Right lobe of liver (tissue), 6 donors: ENCODE measurements around the gene DGLUCY. TPM values are rescaled to one million over a fixed set of nuclear protein-coding genes. Genes with fewer than 3 reads are reported as not detected.
"Not testable (repeated sequence)": the region's sequence is repeated elsewhere in the genome, so short reads cannot be mapped to it uniquely, and the experiment has no call there.

Source experiments
- ATAC-seq, 4 donors: fragments of 200-7000 bp; cut with Tn5 transposase; one replicate each; pipeline ENCODE4 v1.9.1; 2020; ENCODE audit warnings: mild to moderate bottlenecking in 4 of 4, moderate library complexity in 4 of 4
- DNase-seq, 3 donors: peaks; one replicate each; pipeline ENCODE4 v3.0.0-alpha.2; 2020
- H3K27ac ChIP-seq, 3 donors: fragments of 200-600 bp; one replicate each; pipeline ENCODE4 v1.8.0; 2022
- H3K27me3 ChIP-seq, 2 donors: fragments of 200-600 bp; one replicate each; pipeline ENCODE4 v1.8.0; 2022
- H3K36me3 ChIP-seq, 4 donors: fragments of 200-600 bp; sonication (generic) in 1 of 4; one replicate each; pipeline versions ENCODE4 v1.5.1 to v1.8.0; 2017 to 2022; ENCODE audit warnings: control low read depth in 1 of 4
- H3K4me1 ChIP-seq, 4 donors: fragments of 200-600 bp; sonication (generic) in 1 of 4; one replicate each; pipeline versions ENCODE4 v1.5.1 to v1.8.0; 2017 to 2022; ENCODE audit warnings: control low read depth in 1 of 4
- H3K4me3 ChIP-seq, 3 donors: fragments of 200-600 bp; one replicate each; pipeline ENCODE4 v1.8.0; 2022
- H3K9me3 ChIP-seq, 4 donors: fragments of 200-600 bp; sonication (generic) in 1 of 4; one replicate each; pipeline versions ENCODE4 v1.5.1 to v1.8.0; 2017 to 2022; ENCODE audit warnings: control low read depth in 1 of 4
- CTCF ChIP-seq, 4 donors: fragments of 200-600 bp in 3 of 4; fragments of 450-650 bp in 1 of 4; IDR thresholded peaks; one replicate each; pipeline versions ENCODE4 v1.5.1 to v1.8.0; 2016 to 2022; ENCODE audit warnings: antibody characterized with exemption in 4 of 4, mild to moderate bottlenecking in 2 of 4
- POLR2A ChIP-seq: fragments of 450-650 bp; IDR thresholded peaks from one replicate; pipeline ENCODE4 v1.6.1; 2017; ENCODE audit warnings: antibody characterized with exemption, mild to moderate bottlenecking
- WGBS: methylation state at CpG from one replicate; pipeline ENCODE4 v1.1.6; 2018; ENCODE audit warnings: low coverage, low lambda C conversion rate; ENCODE audit not compliant: insufficient coverage; ENCODE audit errors: missing lambda C conversion rate; 5-methylcytosine and 5-hydroxymethylcytosine counted together
- intact Hi-C, 2 donors: fragments of 100-400 bp; cut with DNase I; formaldehyde crosslinking; loops; one replicate each; pipeline versions ENCODE4 v1.11.2 to v1.14.1; 2022
- total RNA-seq, 6 experiments: library from RNA; depleted of rRNA in 2 of 6; stranded (reverse); fragments of >200 nt in 2 of 6; fragmentation: NEBNext Ultra II Directional in 3 of 6; extraction: Animal tissue kit (Norgen Biotek cat#: 25700) in 3 of 6; gene quantifications; one replicate each; pipeline versions ENCODE4 v1.1.0 to v1.2.4, GENCODE V29; 2016 to 2023
- donor health status: DM: no; HTN: yes; CAD: no.
- donor health status: DM: no; HTN: no; CAD: no.
- donor health status: DM: no; HTN: no; CAD: no.
- donor health status: DM: no; HTN: yes; CAD: no.
- donor health status: DM: no; HTN: yes; CAD: no.

Gene DGLUCY
- total RNA-seq, 6 experiments from 2014 or later, result 26.7 to 55.6 (median 39.8) TPM

- H3K36me3 ChIP-seq, result peaks cover 0 to 17% (median 5%) of the 10 kb centered on the region in 4 donors
- ATAC-seq (peak in 1 of 4 donors; percentile 17), DNase-seq (no peak)
- H3K4me3 ChIP-seq, result no peak overlapping the region
- intact Hi-C loops, result no loop called here
- no peak for TF ChIP-seq POLR2A
- no peak for TF ChIP-seq CTCF (IDR thresholded peaks at IDR 0.05)
- H3K27ac ChIP-seq, result no peak overlapping the region
- H3K4me1 ChIP-seq, result no peaks in the 10 kb centered on the region
- H3K9me3 ChIP-seq, result no peaks in the 10 kb centered on the region
- WGBS, result 100% methylated on average over 1 of the region's 1 CpG
- no peaks in the 10 kb centered on the region for H3K27me3 ChIP-seq
These were observed 109.3 kb downstream of the DGLUCY start for GRCh38 chr14:91223028-91223783.

DNA sequence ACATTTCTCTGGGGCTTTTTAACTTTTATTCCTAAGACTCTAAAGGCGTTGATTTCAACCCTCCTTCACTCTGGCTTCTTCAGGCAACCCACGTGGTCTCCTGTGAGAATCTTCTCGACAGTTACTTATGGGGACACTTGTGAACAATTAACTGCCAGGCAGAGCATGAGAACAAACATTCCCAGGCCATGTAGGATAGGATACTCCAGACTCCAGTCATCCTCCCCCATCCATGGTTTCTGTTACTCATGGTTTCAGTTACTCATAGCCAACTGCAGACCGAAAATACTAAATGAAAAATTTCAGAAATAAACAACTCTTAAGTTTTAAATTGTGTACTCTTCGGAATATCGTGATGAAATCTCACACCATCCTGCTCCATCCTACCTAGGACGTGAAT lies 111.2 kb downstream of the DGLUCY start:
- Histone ChIP-seq H3K9me3 (no peaks in the 10 kb centered on the region), H3K27ac (no peak overlapping the region), H3K4me1 (no peaks in the 10 kb centered on the region), H3K4me3 (no peak overlapping the region), H3K36me3 (peaks cover 0 to 16% (median 5%) of the 10 kb centered on the region in 4 donors), H3K27me3 (no peaks in the 10 kb centered on the region)
- ATAC-seq (no peak), DNase-seq (no peak)
- intact Hi-C loops, result no loop called here
- WGBS, result 88% methylated on average over 5 of the region's 7 CpGs
- TF ChIP-seq CTCF (IDR thresholded peaks at IDR 0.05) (no peak), POLR2A (no peak)

DNA sequence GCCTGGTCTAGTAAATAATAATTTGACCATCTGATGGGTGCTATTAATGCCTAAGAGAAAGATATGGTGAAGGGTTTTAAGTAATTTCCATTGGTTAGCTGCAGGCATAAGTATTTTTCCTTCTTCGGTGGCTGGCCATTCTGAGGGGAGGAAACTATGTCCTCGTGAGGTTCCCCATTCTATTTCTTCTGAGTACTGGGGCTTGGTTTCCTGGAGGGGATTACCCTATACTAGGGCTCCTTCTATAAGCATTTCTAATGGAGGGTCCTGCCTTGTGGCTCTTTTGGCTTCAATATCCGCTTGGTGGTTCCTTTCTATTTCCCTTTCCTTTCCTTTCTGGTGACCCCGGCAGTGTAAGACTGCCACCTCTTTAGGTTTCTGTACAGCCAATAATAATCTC lies 112.5 kb downstream of the DGLUCY start:
- H3K27ac ChIP-seq, ATAC-seq, H3K27me3 ChIP-seq, DNase-seq, H3K4me3 ChIP-seq, H3K9me3 ChIP-seq, intact Hi-C loops, H3K4me1 ChIP-seq: not testable (repeated sequence)
- WGBS, result 67% methylated on average over 4 of the region's 4 CpGs
- peaks cover 0 to 16% (median 5%) of the 10 kb centered on the region in 4 donors for H3K36me3 ChIP-seq

DNA sequence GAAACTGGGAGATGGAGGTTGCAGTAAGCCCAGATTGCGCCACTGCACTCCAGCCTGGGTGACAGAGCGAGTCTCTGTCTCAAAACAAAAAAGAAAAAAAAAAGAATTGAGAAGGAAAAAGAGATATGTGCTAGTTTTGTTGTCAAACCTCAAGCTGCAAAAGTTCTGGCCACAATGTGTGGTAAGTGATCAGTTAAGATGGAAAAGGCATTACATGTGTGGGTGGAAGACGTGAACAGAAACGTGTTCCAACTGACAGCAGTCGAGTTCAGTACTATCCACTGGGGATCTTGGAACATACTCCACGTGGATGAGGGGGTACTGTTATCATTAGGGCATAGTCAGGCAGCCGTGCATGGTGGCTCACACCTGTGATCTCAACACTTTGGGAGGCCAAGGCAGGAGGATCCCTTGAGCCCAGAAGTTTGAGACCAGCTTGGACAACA lies 113.3 kb downstream of the DGLUCY start:
- intact Hi-C loops, result no loop called here
- H3K4me3 ChIP-seq, result no peak overlapping the region
- H3K27ac ChIP-seq, result no peak overlapping the region
- no peaks in the 10 kb centered on the region for H3K27me3 ChIP-seq
- no peak for DNase-seq
- no peaks in the 10 kb centered on the region for H3K9me3 ChIP-seq
- no peak for ATAC-seq
- H3K4me1 ChIP-seq, result no peaks in the 10 kb centered on the region
- H3K36me3 ChIP-seq, result peaks cover 0 to 16% (median 5%) of the 10 kb centered on the region in 4 donors
- TF ChIP-seq POLR2A, result no peak
- no peak for TF ChIP-seq CTCF (IDR thresholded peaks at IDR 0.05)
- 67% methylated on average over 6 of the region's 7 CpGs for WGBS
